K562 (cell line): Measurements from ENCODE around the gene MAD1L1. TPM values are rescaled to one million over a fixed set of nuclear protein-coding genes. Genes with fewer than 3 reads are reported as not detected.

Experiments used
- ATAC-seq: fragments of 200-7000 bp; cut with Tn5 transposase; 3 replicates; pipeline ENCODE4 v1.9.1; 2020; ENCODE audit warnings: moderate library complexity
- BruUV-seq: library from RNA; stranded (reverse); fragments of 400-500 nt; replicated peaks from 2 replicates; lab custom pipeline; 2021; lab: Mats Ljungman, UMichigan
- CTCF ChIA-PET: fragments of 300-600 bp; formaldehyde crosslinking; extraction: SDS; loops from one replicate; lab custom pipeline; 2021; ENCODE audit warnings: low intra/inter-chr PET ratio; lab: Yijun Ruan, JAX
- POLR2A ChIA-PET: fragments of 300-600, 350-650 bp; sonication (Branson Sonifier 250); formaldehyde crosslinking; extraction: SDS; loops from one replicate; lab custom pipeline; 2021; ENCODE audit warnings: antibody characterized with exemption, inconsistent platforms; lab: Yijun Ruan, JAX
- DNase-seq, 4 experiments: peaks; one replicate each; pipeline versions ENCODE4 v3.0.0 to v3.0.0-alpha.2; 2011 to 2018; ENCODE audit warnings: low spot score in 3 of 4, mixed read lengths in 3 of 4; ENCODE audit errors: extremely low read depth in 1 of 4
- FAIRE-seq: peaks from 2 replicates; lab custom pipeline; 2011; peaks lifted over from hg19 to GRCh38; lab: Jason Lieb, UNC
- H2AFZ ChIP-seq: 2 replicates; pipeline ENCODE4 v1.6.0; 2011; ENCODE audit warnings: low read depth, low read length, control low read depth, inconsistent platforms
- H3K27ac ChIP-seq: fragments of 200-600 bp; 3 replicates; pipeline ENCODE4 v1.8.0; 2011; ENCODE audit warnings: low read depth, mild to moderate bottlenecking, control low read depth, inconsistent platforms, low read length, moderate library complexity, mixed read lengths; ENCODE audit errors: extremely low read depth
- H3K27me3 ChIP-seq, 2 experiments: fragments of 300-600 bp in 1 of 2; 2 replicates in 1 of 2; 3 replicates in 1 of 2; pipeline versions ENCODE4 v1.6.0 to v1.8.0; 2011; ENCODE audit warnings: inconsistent platforms in 2 of 2, low read length in 2 of 2, mild to moderate bottlenecking in 1 of 2, mixed read lengths in 1 of 2, moderate library complexity in 1 of 2; ENCODE audit not compliant: control insufficient read depth in 2 of 2, insufficient read depth in 2 of 2
- H3K36me3 ChIP-seq: fragments of 300-600 bp; 3 replicates; pipeline ENCODE4 v1.8.0; 2011; ENCODE audit warnings: mild to moderate bottlenecking, low read length, inconsistent platforms; ENCODE audit not compliant: control insufficient read depth, insufficient read depth
- H3K4me1 ChIP-seq, 2 experiments: fragments of 200-600 bp in 1 of 2; replicated peaks in 1 of 2; 2 replicates in 1 of 2; 3 replicates in 1 of 2; pipeline versions ENCODE4 v1.5.1 to v1.8.0; 2011; ENCODE audit warnings: inconsistent platforms in 2 of 2, low read length in 2 of 2, mild to moderate bottlenecking in 1 of 2, mixed read lengths in 1 of 2, moderate library complexity in 1 of 2; ENCODE audit not compliant: control insufficient read depth in 2 of 2, insufficient read depth in 2 of 2
- H3K4me2 ChIP-seq: 2 replicates; pipeline ENCODE4 v1.6.1; 2011; ENCODE audit warnings: low read length, control low read depth, inconsistent platforms, mixed read lengths; ENCODE audit not compliant: insufficient read depth
- H3K4me3 ChIP-seq: fragments of 200-600 bp; sonication (generic), shearing (Covaris generic); 2 replicates; pipeline ENCODE4 v1.5.1; 2016; ENCODE audit warnings: control low read depth, inconsistent platforms
- H3K79me2 ChIP-seq: fragments of 200-600 bp; 3 replicates; pipeline ENCODE4 v1.8.0; 2011; ENCODE audit warnings: low read length, inconsistent platforms; ENCODE audit not compliant: control insufficient read depth, insufficient read depth
- H3K9ac ChIP-seq, 2 experiments: 2 replicates each; pipeline versions ENCODE4 v1.6.0 to v1.6.1; 2011; ENCODE audit warnings: low read depth in 2 of 2, low read length in 2 of 2, control low read depth in 1 of 2, inconsistent platforms in 1 of 2, mild to moderate bottlenecking in 1 of 2, mixed read lengths in 1 of 2; ENCODE audit not compliant: insufficient read depth in 1 of 2
- H3K9me1 ChIP-seq: one replicate; pipeline ENCODE4 v1.6.0; 2011; ENCODE audit warnings: inconsistent platforms, mild to moderate bottlenecking, low read length, moderate library complexity; ENCODE audit not compliant: control insufficient read depth, insufficient read depth
- H3K9me3 ChIP-seq: replicated peaks from 2 replicates; pipeline ENCODE4 v1.5.1; 2011; ENCODE audit warnings: low read depth, low read length, inconsistent platforms; ENCODE audit not compliant: control insufficient read depth, insufficient read depth
- H4K20me1 ChIP-seq: replicated peaks from 2 replicates; pipeline ENCODE4 v1.6.1; 2011; ENCODE audit warnings: low read length, inconsistent platforms, mixed read lengths; ENCODE audit not compliant: control insufficient read depth, insufficient read depth
- BRF1 ChIP-seq: IDR thresholded peaks from 3 replicates; pipeline ENCODE4 v1.6.1; 2011; ENCODE audit warnings: borderline replicate concordance, mild to moderate bottlenecking; ENCODE audit not compliant: insufficient read length; ENCODE audit errors: extremely low read depth
- MYNN ChIP-seq, 2 experiments: sonication (generic); formaldehyde crosslinking in 1 of 2; IDR thresholded peaks; 2 replicates each; pipeline versions ENCODE4 v1.5.0 to v1.6.1; 2016 to 2020; ENCODE audit warnings: antibody characterized with exemption in 1 of 2, missing genetic modification reagents in 1 of 2
- PKNOX1 ChIP-seq: fragments of 450-650 bp; IDR thresholded peaks from 2 replicates; pipeline ENCODE4 v1.6.1; 2016
- POLR2G ChIP-seq: fragments of 200-400 bp; formaldehyde crosslinking; IDR thresholded peaks from 2 replicates; pipeline ENCODE4 v1.6.1; 2017; ENCODE audit warnings: low read depth, mild to moderate bottlenecking, antibody characterized with exemption, low read length, moderate library complexity
- WGBS: fragments of 100-300 bp; shearing (Covaris generic); methylation state at CpG from one replicate; pipeline ENCODE4 v1.1.6; 2016; ENCODE audit warnings: low coverage, mixed read lengths; ENCODE audit not compliant: insufficient coverage; ENCODE audit errors: missing lambda C conversion rate; 5-methylcytosine and 5-hydroxymethylcytosine counted together
- in situ Hi-C: fragments of 300-500 bp; cut with MboI; formaldehyde crosslinking; loops from 4 replicates; pipeline ENCODE4 v1.15.0; 2018; ENCODE audit warnings: inconsistent platforms, mixed read lengths
- intact Hi-C: fragments of 100-400 bp; cut with micrococcal nuclease; formaldehyde crosslinking; loops from 2 replicates; pipeline ENCODE4 v1.14.2; 2022
- polyA plus RNA-seq, 8 experiments: library from polyadenylated mRNA; depleted of rRNA in 4 of 8; stranded (reverse) in 5 of 8; unstranded in 3 of 8; fragments of >200 nt; fragmentation: Nextera tagmentation in 2 of 8; fragmentation: Illumina TruSeq in 1 of 8; extraction: Ambion mirVana in 2 of 8; extraction: Trizol in 1 of 8; gene quantifications; 2 replicates each; pipeline versions ENCODE4 v1.2.1 to v1.2.3, GENCODE V29; 2011 to 2014; ENCODE audit warnings: inconsistent platforms in 1 of 8, missing spikeins in 1 of 8
- total RNA-seq, 7 experiments: library from RNA; depleted of rRNA in 6 of 7; stranded (reverse); fragments of >200 nt in 6 of 7; fragmentation: Illumina TruSeq in 2 of 7; extraction: Trizol in 2 of 7; gene quantifications; 2 replicates each; pipeline versions ENCODE4 v1.2.1 to v1.2.3, GENCODE V29; 2011 to 2021; ENCODE audit warnings: low replicate concordance in 1 of 7
- TF ChIP-seq, protein P1 (sequence below): fragments of 200-800 bp; sonication (Bioruptor generic); IDR thresholded peaks from 2 replicates; pipeline ENCODE4 v1.6.1; 2017; ENCODE audit warnings: missing genetic modification characterization, missing compliant biosample characterization

The MAD1L1 gene
- total and polyA plus RNA-seq, 9 of the 15 experiments (the other 6 are each of a cell fraction or from before 2014, with no cell fraction given) = 1.7 to 89.7 (median 18.0) TPM

- no peak overlapping the region for H3K4me2 ChIP-seq
- ChIA-PET CTCF (no interaction called here), POLR2A (no interaction called here)
- in situ Hi-C loops = no loop called here
- peak overlapping the region; percentile 52; the same call in 2 of the 3 replicates for H3K27ac ChIP-seq
- H3K79me2 ChIP-seq = peaks cover 12% of the 10 kb centered on the region; the same call in 2 of the 3 replicates
- peak; percentile 83 to 95 (median 94) for DNase-seq
- H4K20me1 ChIP-seq = no peaks in the 10 kb centered on the region
- WGBS = 71% methylated on average over 9 of the region's 17 CpGs
- H3K4me3 ChIP-seq = no peak overlapping the region
- peak overlapping the region; percentile 52; the same call in 1 of the 2 replicates for H2AFZ ChIP-seq
- H3K36me3 ChIP-seq = peaks cover 7% of the 10 kb centered on the region; the same call in 2 of the 3 replicates
- peaks cover 52 to 78% of the 10 kb centered on the region in 2 experiments for H3K4me1 ChIP-seq
- peak; percentile 64 for FAIRE-seq
- peak overlapping the region in 1 of 2 experiments; percentile 84; a peak in 2 of 4 replicates for H3K9ac ChIP-seq
- intact Hi-C loops = loop anchor here (2.0 to 10.0 kb wide), 2 partner anchors 85 to 251 kb away; no protein-coding TSS in a partner anchor
- no TSS peak for BruUV-seq
- peak; percentile 81 for ATAC-seq
- TF ChIP-seq, protein P1, sequence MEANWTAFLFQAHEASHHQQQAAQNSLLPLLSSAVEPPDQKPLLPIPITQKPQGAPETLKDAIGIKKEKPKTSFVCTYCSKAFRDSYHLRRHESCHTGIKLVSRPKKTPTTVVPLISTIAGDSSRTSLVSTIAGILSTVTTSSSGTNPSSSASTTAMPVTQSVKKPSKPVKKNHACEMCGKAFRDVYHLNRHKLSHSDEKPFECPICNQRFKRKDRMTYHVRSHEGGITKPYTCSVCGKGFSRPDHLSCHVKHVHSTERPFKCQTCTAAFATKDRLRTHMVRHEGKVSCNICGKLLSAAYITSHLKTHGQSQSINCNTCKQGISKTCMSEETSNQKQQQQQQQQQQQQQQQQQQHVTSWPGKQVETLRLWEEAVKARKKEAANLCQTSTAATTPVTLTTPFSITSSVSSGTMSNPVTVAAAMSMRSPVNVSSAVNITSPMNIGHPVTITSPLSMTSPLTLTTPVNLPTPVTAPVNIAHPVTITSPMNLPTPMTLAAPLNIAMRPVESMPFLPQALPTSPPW (CRISPR knock-in tag) = peak; percentile 51
- TF ChIP-seq BRF1 = no peak
- TF ChIP-seq PKNOX1 = peak; percentile 56
- peak; percentile 4 for TF ChIP-seq POLR2G
- 0 out of 2 replicates have a peak, but pooled peaks have one; percentile 29 for TF ChIP-seq MYNN (IDR thresholded peaks at IDR 0.05)
- no peak for TF ChIP-seq MYNN (CRISPR knock-in tag; IDR thresholded peaks at IDR 0.05)
- H3K27me3 ChIP-seq = no peaks in the 10 kb centered on the region; a peak in 1 of 5 replicates
- H3K9me3 ChIP-seq = no peaks in the 10 kb centered on the region
- no peaks in the 10 kb centered on the region for H3K9me1 ChIP-seq
Observed at GRCh38 chr7:2105917-2106316, 126.8 kb downstream of the MAD1L1 start.
